Measurements from ENCODE around the gene INPP4A. TPM values are rescaled to one million over a fixed set of nuclear protein-coding genes. Genes with fewer than 3 reads are reported as not detected.

INPP4A gene
- total RNA-seq, 1 donor from 2014 or later: 32.4 TPM

- Mint-ChIP-seq H3K4me1 (peaks cover 26% of the 10 kb centered on the region), H3K4me3 (peak overlapping the region; percentile 39), H3K27ac (ENCODE audit: unreplicated experiment) (peak overlapping the region; percentile 13), H3K9me3 (peaks cover 3% of the 10 kb centered on the region), H3K36me3 (ENCODE audit: low read depth) (peaks cover 3% of the 10 kb centered on the region), H3K27me3 (ENCODE audit: low read depth) (no peaks in the 10 kb centered on the region)
- TF ChIP-seq CTCF (conservative IDR thresholded peaks at IDR 0.05): no peak
- DNase-seq (ENCODE audit: low read depth, low spot score): no peak
These were observed 2.8 kb upstream of the INPP4A start for GRCh38 chr2:98441706-98442450.

- no peak for DNase-seq (ENCODE audit: low read depth, low spot score)
- TF ChIP-seq CTCF (conservative IDR thresholded peaks at IDR 0.05): no peak
- Mint-ChIP-seq H3K4me3 (peak overlapping the region; percentile 18), H3K36me3 (ENCODE audit: low read depth) (peaks cover 3% of the 10 kb centered on the region), H3K27me3 (ENCODE audit: low read depth) (no peaks in the 10 kb centered on the region), H3K27ac (ENCODE audit: unreplicated experiment) (no peak overlapping the region), H3K9me3 (peaks cover 3% of the 10 kb centered on the region), H3K4me1 (peaks cover 24% of the 10 kb centered on the region)
These were observed 2.2 kb upstream of the INPP4A start for GRCh38 chr2:98442488-98442887.

- H3K4me1 Mint-ChIP-seq: peaks cover 24% of the 10 kb centered on the region
- H3K27ac Mint-ChIP-seq (ENCODE audit: unreplicated experiment): peak overlapping the region; percentile 28
- H3K27me3 Mint-ChIP-seq (ENCODE audit: low read depth): no peaks in the 10 kb centered on the region
- H3K4me3 Mint-ChIP-seq: peak overlapping the region; percentile 94
- H3K36me3 Mint-ChIP-seq (ENCODE audit: low read depth): no peaks in the 10 kb centered on the region
- TF ChIP-seq CTCF (conservative IDR thresholded peaks at IDR 0.05): no peak
- H3K9me3 Mint-ChIP-seq: no peaks in the 10 kb centered on the region
- DNase-seq (ENCODE audit: low read depth, low spot score): peak; percentile 14
These were observed 572 bp downstream of the INPP4A start for GRCh38 chr2:98445177-98445682.

- Mint-ChIP-seq H3K27ac (ENCODE audit: unreplicated experiment) (peak overlapping the region; percentile 28), H3K36me3 (ENCODE audit: low read depth) (no peaks in the 10 kb centered on the region), H3K9me3 (no peaks in the 10 kb centered on the region), H3K4me3 (peak overlapping the region; percentile 94), H3K4me1 (peaks cover 24% of the 10 kb centered on the region), H3K27me3 (ENCODE audit: low read depth) (no peaks in the 10 kb centered on the region)
- no peak for TF ChIP-seq CTCF (conservative IDR thresholded peaks at IDR 0.05)
- no peak for DNase-seq (ENCODE audit: low read depth, low spot score)
These were observed 1.3 kb downstream of the INPP4A start for GRCh38 chr2:98445683-98446581.

GRCh38 chr2:98446850-98447249 lies 2.2 kb downstream of the INPP4A start:
- H3K27me3 Mint-ChIP-seq (ENCODE audit: low read depth): no peaks in the 10 kb centered on the region
- H3K4me3 Mint-ChIP-seq: peak overlapping the region; percentile 94
- H3K27ac Mint-ChIP-seq (ENCODE audit: unreplicated experiment): no peak overlapping the region

More at GRCh38 chr2:98446850-98447249, 2.2 kb downstream of the INPP4A start:
- H3K9me3 Mint-ChIP-seq: no peaks in the 10 kb centered on the region
- TF ChIP-seq CTCF (conservative IDR thresholded peaks at IDR 0.05): no peak
- no peaks in the 10 kb centered on the region for H3K36me3 Mint-ChIP-seq (ENCODE audit: low read depth)
- DNase-seq (ENCODE audit: low read depth, low spot score): no peak
- H3K4me1 Mint-ChIP-seq: peaks cover 24% of the 10 kb centered on the region

Measured in neural crest cell (in vitro differentiated cells).